DMS153 (cell line): Measurements from ENCODE around the gene ABHD17C.
"Not testable (repeated sequence)": the region's sequence is repeated elsewhere in the genome, so short reads cannot be mapped to it uniquely, and the experiment has no call there.

Experiments
- DNase-seq: peaks from one replicate; lab custom pipeline; 2025; lab: John Stamatoyannopoulos, UW

The ABHD17C gene

DNA sequence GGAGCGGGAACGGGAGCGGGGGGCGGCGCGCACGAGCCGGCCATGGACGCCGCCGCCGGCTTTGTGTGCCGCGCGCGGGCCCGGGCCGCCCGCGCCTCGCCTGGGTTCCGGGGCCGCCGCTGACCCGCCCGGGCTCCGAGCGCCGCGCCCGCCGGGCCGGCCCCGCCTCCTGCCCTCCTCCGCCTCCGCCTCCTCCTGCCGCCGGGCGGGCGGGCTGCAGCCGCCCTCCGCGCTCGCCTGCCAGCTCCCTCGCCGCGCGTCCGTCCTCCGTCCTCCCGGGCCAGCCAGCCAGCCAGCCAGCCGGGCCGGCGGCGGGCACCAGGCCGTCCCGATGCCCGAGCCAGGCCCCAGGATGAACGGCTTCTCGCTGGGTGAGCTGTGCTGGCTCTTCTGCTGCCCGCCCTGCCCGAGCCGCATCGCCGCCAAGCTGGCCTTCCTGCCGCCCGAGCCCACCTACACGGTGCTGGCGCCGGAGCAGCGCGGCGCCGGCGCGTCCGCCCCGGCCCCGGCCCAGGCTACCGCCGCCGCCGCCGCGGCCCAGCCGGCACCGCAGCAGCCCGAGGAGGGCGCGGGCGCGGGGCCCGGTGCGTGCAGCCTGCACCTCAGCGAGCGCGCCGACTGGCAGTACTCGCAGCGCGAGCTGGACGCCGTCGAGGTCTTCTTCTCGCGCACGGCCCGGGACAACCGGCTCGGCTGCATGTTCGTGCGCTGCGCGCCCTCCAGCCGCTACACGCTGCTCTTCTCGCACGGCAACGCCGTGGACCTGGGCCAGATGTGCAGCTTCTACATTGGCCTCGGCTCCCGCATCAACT is at the start of gene ABHD17C:
TSS of gene ABHD17C (plus strand) at position 212 of the 812 bp plus-strand sequence. CDS start at position 332, 120 bp downstream.
- no peak for DNase-seq

DNA sequence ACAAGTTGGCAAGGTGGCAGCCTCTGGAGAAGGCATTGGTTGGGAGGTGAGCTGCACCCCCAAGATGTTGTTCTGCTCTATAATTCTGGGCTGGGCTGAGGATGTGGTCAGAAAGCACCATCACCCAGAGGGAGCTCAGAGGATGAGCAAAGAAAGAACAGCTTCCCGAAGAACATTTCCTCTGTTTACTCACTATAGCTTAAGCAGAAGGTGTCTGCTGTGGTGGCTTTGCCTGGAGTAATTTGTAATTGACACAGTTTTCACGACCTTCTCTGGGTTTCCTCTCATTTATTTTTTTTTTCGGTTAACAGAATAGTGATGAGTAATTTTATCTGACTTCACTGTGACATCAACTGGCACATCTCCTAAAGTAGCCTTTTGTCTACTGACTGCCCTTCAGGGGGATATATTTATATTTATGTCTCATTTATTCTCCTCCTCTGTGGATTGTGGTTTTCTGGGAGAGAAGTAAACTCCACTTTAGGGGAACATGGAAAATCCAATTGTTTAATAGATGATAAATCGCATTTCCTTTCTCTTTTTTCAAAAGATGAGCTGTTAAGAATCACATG is 49.5 kb upstream of the ABHD17C start:
- no peak for DNase-seq

DNA sequence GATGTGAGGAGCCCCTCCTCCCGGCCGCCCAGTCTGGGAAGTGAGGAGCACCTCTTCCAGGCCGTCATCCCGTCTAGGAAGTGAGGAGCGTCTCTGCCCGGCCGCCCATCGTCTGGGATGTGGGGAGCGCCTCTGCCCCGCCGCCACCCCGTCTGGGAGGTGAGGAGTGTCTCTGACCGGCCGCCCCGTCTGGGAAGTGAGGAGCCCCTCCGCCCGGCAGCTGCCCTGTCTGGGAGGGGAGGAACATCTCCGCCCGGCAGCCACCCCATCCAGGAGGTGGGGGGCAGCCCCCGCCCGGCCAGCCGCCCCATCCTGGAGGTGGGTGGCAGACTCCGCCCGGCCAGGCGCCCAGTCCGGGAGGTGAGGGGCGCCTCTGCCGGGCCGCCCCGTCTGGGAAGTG is 47.7 kb upstream of the ABHD17C start:
- not testable (repeated sequence) for DNase-seq

DNA sequence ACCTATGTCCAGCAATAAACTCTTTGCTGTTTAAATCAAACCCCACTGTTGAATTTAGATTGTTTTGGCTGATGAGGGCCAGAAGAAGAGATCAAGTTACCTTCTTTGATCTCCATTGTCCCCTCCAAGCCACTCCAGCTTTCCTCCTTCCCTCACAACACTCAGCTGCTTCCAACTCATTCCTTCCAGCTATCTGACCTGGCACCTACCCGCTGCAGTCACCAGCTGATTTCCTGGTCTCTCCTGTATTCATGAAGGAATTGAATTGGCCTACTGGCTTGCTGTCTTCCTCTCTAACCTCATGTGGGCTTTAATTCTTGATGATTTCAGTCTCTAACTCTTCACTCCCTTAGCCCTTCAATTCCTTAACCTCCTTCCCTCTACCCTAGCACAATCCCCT is 40.8 kb upstream of the ABHD17C start:
- no peak for DNase-seq

DNA sequence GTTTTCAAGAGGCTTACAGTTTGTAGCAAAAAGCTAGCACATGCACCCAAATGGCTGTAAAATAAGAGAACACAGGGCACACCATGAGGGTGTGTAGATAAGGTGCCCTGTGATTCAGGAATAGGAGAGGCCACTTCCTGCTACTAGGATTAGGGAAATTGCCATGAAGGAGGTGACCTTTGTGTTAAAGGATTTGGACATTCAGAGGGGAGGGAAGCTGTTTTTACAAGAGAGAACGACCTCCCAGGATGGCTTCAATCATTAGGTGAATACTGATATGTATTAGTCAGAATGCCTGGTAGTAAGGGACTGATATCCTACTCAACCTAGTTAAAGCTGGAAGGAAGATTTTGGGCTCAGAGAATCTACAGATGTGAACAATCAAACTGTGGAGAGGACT is 35.7 kb upstream of the ABHD17C start:
- DNase-seq: no peak

DNA sequence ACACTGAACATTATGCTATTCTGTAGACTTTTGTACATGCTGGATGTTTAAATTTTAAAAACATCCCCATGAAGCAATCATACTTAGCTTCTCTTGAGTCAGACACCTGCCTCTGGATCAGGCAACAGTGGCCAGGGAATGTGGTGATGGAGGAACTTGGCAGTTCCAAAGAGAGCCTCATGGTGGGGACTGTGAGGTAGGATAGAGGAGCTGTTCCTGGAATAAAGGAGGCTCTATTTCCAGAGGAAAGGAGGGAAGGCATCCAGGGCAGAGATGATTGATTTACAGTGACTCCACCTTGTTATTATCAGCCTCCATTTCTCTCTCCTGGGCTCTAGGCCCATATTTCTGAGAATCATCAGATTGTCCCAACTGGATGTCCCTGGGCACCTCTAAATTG is 35.0 kb upstream of the ABHD17C start:
- DNase-seq: no peak

DNA sequence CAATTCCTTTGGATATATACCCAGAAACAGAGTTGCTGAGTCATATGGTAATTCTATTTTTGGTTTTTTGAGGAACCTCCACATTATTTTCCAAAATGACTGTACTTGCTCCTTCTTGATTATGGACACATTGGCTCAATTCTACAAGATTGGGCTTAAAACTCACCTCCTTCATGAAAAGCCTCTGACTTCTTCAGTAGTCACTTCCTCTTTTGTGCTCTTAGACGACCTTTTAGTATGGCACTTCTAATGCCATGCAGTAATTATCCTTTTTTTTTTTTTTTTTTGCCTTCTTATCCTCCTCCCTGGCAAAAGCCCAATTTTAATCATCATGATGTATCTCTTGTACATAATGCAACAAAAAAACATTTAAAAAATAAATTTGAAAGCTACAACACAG is 33.0 kb upstream of the ABHD17C start:
- no peak for DNase-seq

DNA sequence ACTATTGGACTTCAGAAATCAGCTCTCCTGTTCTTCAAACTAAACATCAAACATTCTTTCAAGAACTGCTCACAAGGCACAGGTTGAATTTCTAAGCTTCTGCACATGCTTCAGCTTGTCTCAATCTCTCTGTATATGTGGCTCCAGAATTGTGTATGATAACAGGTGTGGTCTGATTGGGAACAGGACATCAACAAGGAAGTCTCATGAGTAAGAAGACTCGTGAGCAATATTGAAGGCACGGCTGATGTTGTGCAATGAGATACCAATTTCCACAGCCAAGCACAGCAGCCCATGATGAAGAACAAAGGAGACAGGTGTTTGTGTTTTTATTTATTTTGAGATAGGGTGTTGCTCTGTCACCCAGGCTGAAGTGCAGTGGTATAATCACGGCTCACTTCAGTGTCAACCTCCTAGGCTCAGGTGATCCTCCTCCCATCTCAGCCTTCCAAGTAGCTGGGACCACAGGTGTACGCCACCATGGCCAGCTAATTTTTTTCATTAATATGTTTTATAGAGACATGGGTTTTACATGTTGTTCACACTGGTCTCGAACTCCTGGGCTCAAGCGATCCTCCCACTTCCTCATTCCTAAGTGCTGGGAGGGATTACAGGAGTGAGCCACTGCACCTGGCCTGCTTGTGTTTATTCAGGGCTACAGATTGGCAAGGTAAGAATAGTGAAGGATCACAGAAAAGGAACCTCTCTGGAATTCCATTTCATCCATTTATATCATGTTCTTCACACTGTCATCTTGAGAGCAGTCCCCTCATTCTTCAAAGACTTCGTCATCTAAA is 32.2 kb upstream of the ABHD17C start:
- no peak for DNase-seq

DNA sequence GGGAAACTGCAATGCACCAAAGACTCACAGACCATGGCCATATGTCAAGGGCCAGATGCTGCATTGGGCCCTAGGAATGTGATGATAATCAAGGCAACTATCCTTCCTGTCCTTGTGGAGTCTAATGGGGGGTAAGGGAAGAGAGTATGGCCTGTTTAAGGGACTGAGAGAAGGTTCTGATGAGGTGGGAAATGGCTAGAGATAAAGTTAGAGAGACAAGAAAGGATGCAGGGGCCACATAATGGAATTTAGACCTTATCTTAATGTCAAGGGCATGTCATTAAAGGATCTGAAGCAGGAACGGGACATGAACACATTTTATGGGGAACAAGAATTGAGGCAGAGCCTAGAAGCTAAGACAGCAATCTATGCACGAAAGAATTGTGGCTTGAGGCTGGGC is 30.0 kb upstream of the ABHD17C start:
- no peak for DNase-seq

DNA sequence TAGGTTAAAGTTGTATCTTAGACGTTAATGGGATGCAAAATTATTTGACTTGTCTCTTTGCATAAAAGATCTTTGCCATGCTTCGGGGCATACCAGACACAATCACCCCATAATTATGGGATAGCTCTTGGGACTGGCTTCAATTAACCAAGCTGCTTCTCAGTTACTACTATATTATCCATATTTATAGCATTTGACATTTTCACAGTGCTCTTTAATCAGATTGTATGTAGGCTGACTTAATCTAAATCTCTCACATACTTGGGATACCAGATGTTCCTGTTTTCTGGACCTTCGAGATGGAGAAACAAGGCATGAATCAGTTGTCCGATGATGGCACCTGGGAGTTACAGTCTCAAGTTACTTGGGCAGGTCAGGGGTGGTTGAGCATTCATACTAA is 27.2 kb upstream of the ABHD17C start:
- no peak for DNase-seq

DNA sequence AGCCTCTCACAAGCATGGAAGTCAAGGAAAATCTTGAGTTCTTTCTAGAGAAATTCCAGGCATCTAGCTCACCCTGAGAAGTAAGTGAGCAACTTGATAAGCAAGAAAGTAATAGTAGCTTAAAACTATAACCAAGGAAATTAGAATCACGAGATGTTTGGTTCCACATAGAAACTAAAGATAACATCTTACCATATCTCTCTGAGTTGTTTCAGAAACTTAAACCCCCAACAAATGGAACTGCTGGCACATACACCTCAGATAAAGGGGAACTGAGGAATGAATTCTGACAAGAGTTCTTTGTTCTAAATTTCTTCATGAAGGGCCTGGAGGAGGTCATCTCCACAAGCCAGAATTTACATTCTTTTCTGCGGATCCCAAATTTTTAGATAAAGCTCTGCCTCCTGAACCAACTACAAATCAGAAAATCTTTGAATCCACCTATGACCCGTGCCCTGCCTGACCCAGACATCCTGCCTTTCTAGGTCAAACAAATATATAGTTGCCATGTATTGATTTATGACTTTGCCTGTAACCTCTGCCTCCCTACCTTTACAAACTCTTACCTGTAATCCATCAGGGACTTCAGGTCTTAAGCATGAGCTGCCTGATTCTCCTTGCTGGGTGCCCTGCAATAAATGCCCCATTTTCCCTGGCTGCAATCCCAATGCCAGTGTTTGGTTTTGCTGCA is 26.4 kb upstream of the ABHD17C start:
- no peak for DNase-seq

DNA sequence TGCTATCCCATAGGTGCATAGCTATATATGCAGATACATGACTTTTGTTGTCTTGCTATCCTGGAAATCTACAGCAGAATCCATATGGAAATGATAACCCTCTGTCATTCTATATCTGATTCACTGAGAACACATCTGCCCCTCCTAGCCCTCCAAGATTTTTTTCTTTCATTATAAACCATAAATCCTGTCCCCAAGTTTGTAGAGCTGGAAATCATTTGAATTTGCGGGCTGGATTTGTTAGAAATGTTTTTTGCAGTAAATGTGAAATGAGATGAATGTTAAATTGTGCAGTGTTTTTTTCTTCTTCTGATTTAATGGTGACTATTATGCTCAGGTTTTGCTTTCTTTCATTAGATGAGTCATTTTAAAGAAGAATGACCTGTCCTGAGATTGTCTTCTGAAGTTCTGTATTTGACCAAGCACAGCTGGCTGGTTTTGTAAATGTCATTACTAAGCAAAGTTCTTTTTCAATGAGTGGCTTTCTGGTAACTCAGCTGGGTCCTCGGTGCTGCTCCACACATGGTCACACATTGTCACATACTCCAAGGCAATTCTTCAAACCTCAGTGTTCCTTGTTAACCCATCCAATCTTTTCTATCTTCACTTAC is 25.3 kb upstream of the ABHD17C start:
- DNase-seq: no peak

DNA sequence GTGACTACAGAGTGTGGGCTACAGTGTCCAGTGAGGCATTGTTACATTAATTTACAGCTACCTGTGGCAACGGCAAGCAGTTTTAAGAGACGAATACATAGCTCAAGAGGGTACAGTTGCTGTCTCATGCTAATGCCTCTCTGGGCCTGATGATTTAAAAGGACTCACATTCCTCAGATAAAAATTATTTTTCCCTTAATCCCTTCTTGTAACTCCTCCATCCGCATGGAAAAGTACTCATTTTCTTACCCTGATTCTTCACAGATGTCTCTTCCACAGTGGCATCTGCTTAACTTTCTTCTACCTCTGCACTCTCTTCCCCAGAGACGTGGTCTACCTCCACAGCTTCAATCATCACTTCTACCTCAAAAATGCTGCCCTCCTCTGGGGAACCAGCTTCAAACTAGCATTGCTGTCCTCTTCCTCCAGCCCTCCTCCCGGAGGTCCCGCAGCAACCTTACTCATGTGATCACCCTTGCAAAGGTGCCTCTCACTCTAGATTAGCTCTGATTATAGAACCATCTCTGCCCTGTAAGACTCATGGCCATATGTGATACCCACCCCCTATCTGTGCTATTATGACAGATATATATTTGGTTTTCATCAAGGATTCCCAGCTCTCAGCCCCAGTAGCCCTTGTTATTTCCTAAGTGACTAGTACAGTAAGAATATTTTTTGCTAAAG is 21.4 kb upstream of the ABHD17C start:
- DNase-seq: no peak

DNA sequence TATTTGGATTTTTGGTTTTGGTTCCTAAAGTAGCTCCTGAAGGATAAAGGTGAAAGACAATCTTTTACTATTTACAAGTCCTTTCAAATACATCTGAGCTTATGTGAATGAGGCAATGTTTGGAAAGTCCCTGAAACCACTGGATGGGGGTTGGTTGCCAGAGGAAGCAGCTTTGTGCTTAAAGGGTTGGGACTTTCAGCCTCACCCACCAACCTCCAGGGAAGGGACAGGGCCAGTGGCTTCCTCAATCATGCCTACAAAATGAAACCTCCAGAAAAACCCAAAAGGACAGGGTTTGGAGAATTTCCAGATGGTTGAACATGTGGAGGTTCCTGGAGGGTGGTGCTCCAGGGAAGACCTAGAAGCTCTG is 20.9 kb upstream of the ABHD17C start:
- DNase-seq: no peak

DNA sequence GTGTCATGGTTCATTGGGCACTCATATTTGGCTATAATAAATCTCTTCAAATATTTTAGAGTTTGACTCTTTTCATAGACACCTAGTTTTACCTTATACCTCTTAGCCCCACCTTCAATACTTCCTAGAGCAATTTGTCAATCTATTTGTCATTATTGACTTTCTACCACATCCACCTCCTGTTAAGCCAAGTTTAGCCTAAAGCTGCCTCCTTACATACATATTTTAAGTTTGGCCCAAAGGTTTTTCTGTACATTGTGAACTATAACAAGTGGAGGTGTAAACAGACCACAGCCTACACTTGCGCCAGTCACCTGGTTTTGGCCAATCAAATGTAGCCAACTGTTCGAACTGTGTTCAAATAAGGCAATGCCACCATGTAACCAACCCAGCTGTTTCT is 18.1 kb upstream of the ABHD17C start:
- no peak for DNase-seq

DNA sequence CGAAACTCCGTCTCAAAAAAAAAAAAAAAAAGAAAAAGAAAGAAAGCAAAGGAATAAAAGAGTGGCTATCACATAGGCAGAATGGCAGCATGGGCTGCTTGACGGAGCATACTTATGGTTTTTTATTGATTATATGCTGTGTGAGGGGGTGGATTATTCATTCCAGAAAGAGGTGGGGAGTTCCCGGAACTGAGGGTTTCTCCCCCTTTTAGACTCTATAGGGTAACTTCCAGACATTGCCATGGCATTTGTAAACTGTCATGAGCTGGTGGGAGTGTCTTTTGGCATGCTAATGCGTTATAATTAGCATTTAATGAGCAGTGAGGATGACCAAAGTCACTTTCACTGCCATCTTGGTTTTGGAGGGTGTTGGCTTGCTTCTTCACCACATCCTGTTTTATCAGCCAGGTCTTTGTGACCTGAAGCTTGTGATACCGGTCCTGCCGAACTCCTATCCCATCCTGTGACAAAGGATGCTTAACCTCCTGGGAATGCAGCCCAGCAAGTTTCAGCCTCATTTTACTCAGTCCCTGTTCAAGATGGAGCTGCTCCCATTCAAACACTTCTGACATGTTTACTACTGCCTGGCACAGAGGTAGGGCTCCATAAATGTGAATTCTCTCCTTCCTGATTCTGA is 15.8 kb upstream of the ABHD17C start:
- no peak for DNase-seq

DNA sequence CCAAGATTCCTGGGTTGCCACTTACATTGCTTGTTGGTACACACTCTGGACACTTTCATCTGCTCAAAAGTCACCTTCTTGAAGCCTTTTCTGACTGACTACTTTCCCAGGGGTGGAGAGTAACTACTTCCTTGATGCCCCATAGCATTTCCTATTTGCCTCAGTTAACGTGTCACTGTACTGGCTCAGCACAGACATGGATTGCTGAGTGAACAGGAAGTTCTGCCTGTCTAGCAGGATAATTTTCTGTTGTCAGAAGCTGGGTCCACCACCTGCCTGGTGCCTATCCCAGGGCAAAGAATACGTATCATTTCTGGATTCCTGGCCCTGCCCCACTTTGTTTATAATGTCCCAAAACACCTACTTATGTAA is 15.3 kb upstream of the ABHD17C start:
- DNase-seq: no peak

DNA sequence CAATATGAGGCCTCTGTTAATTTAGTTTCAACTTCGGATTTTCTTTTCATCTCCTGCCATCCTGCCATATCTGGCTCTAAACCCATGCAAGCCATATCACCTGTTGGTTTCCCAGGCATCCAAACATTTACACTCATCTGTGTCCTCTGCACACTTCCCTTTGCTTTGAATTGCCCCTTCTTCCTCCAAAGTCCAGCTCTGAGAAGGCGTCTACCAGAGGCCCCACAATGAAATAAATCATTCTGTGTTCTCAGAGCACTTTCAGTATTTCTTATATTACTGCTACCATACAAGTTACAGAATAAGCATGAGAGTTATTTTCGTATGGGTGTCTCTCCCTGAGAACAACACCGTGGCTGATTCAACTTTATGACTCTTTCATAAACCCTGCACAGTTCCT is 12.9 kb upstream of the ABHD17C start:
- DNase-seq: no peak

DNA sequence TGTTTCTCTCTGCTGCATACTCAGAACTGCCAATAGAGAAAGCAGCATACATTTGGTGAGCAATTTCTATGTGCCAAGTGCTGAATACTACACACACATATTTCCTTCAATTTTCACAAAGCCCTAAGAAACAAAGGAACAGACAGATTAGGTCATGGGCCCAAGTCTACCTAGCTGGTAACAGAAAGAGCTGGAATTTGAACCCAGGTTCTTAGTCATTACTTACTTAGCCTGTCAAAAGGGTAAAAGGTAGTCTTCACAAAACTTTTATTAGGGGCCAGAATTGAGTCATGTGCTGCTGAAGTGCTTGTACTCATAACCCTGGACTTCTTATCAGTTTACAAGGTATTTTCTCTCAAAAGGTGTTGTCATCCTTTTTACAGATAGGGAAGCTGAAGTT is 10.4 kb upstream of the ABHD17C start:
- DNase-seq: no peak

DNA sequence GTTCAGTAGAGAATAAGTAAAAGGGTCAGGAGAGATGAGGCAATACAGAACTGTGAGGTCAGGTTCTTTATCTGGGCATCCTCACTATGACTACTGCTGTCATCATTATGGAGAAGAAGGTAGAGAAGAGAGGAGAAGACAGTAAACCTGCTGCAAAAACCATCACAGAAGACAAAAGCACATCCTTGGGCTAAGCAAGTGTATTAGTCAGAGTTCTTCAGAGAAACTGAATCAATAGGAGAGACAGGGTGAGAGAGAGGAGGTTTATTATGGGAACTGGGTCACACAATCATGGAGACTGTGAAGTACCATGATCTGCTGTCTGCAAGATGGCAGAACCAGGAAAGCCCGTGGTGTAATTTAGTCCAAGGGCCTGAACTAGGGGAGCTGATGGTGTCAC is 9.5 kb upstream of the ABHD17C start:
- DNase-seq: no peak

DNA sequence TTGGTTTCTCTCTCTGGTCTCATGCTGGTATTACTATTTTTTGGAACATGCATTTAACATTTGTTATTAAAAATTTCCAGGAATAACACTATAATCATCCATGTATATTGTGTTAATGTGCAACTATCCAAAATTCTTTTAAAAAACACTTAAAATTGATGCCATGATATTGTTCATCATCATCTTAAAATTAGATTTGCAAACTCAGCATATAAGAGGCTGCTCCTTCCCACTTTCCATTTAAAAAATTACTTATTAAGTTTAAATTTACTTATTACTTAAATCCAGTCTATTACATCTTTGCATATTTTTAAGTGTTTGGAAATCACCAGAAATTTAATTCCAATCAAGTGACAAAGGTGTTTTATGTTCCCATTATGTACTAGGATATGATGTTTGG is 5.8 kb upstream of the ABHD17C start:
- DNase-seq: no peak
